ENCODE measurements around the gene MYH9. TPM values are rescaled to one million over a fixed set of nuclear protein-coding genes. Genes with fewer than 3 reads are reported as not detected.

The MYH9 gene
- polyA plus RNA-seq, 1 donor from 2014 or later, result 7.1 TPM

GRCh38 chr22:36366291-36366708 is 21.5 kb downstream of the MYH9 start:
- H3K9me2 ChIP-seq (ENCODE audit: insufficient read depth, low read length), result no peaks in the 10 kb centered on the region
- H3K4me2 ChIP-seq (ENCODE audit: low read length), result no peak overlapping the region
- H3K79me2 ChIP-seq (replicated peaks; ENCODE audit: insufficient read depth, low read length), result peaks cover 34% of the 10 kb centered on the region
- H2AFZ ChIP-seq (ENCODE audit: low read depth, low read length), result no peak overlapping the region
- H3K9me3 ChIP-seq (ENCODE audit: low read length), result no peaks in the 10 kb centered on the region
- no peaks in the 10 kb centered on the region for H3K36me3 ChIP-seq (ENCODE audit: insufficient read depth, low read length)
- H4K20me1 ChIP-seq (ENCODE audit: insufficient read depth), result no peaks in the 10 kb centered on the region
- TF ChIP-seq RAD21 (conservative IDR thresholded peaks at IDR 0.05) (no peak), CTCF (IDR thresholded peaks at IDR 0.05; ENCODE audit: poor library complexity, severe bottlenecking) (no peak), TAF1 (IDR thresholded peaks at IDR 0.05; ENCODE audit: low read depth) (no peak), EZH2 (IDR thresholded peaks at IDR 0.05; ENCODE audit: borderline replicate concordance, insufficient read depth, low read length, poor library complexity, severe bottlenecking) (no peak), SMC3 (conservative IDR thresholded peaks at IDR 0.05; ENCODE audit: poor library complexity) (no peak)
- no peaks in the 10 kb centered on the region for H3K27me3 ChIP-seq (ENCODE audit: insufficient read depth, low read depth, low read length)
- H3K27ac ChIP-seq (ENCODE audit: low read length), result no peak overlapping the region
- H3K9ac ChIP-seq (ENCODE audit: low read length), result no peak overlapping the region
- H3F3A ChIP-seq (ENCODE audit: insufficient read depth, low read length, poor library complexity, severe bottlenecking), result no peaks in the 10 kb centered on the region
- H3K4me3 ChIP-seq (ENCODE audit: low read length), result no peak overlapping the region

- Histone ChIP-seq H3F3A (ENCODE audit: insufficient read depth, low read length, poor library complexity, severe bottlenecking) (no peaks in the 10 kb centered on the region), H3K4me3 (ENCODE audit: low read length) (no peak overlapping the region), H2AFZ (ENCODE audit: low read depth, low read length) (no peak overlapping the region), H3K9ac (ENCODE audit: low read length) (no peak overlapping the region), H3K27ac (ENCODE audit: low read length) (no peak overlapping the region), H4K20me1 (ENCODE audit: insufficient read depth) (no peaks in the 10 kb centered on the region), H3K9me2 (ENCODE audit: insufficient read depth, low read length) (no peaks in the 10 kb centered on the region), H3K36me3 (ENCODE audit: insufficient read depth, low read length) (no peaks in the 10 kb centered on the region), H3K27me3 (ENCODE audit: insufficient read depth, low read depth, low read length) (no peaks in the 10 kb centered on the region), H3K4me2 (ENCODE audit: low read length) (no peak overlapping the region), H3K79me2 (replicated peaks; ENCODE audit: insufficient read depth, low read length) (peaks cover 31% of the 10 kb centered on the region), H3K9me3 (ENCODE audit: low read length) (no peaks in the 10 kb centered on the region)
- TF ChIP-seq POLR2AphosphoS5 (IDR thresholded peaks at IDR 0.05) (no peak), REST (IDR thresholded peaks at IDR 0.05; ENCODE audit: borderline replicate concordance) (no peak), EZH2 (IDR thresholded peaks at IDR 0.05; ENCODE audit: borderline replicate concordance, insufficient read depth, low read length, poor library complexity, severe bottlenecking) (no peak), CTCF (IDR thresholded peaks at IDR 0.05; ENCODE audit: poor library complexity, severe bottlenecking) (no peak), MXI1 (conservative IDR thresholded peaks at IDR 0.05; ENCODE audit: poor library complexity, severe bottlenecking) (no peak), EP300 (conservative IDR thresholded peaks at IDR 0.05; ENCODE audit: poor library complexity, severe bottlenecking) (no peak)
Measured at GRCh38 chr22:36365020-36365411, 22.8 kb downstream of the MYH9 start.
